IPS-15b (cell line): ENCODE measurements around the gene CACHD1.

Experiments
- H3K27me3 ChIP-seq: one replicate; pipeline ENCODE4 v1.6.1; 2013; ENCODE audit warnings: low read length; ENCODE audit not compliant: control insufficient read depth, insufficient read depth
- H3K36me3 ChIP-seq: one replicate; pipeline ENCODE4 v1.6.1; 2013; ENCODE audit warnings: low read length; ENCODE audit not compliant: control insufficient read depth, insufficient read depth
- H3K4me1 ChIP-seq: one replicate; pipeline ENCODE4 v1.6.1; 2013; ENCODE audit warnings: mild to moderate bottlenecking, low read length; ENCODE audit not compliant: control insufficient read depth, insufficient read depth
- H3K4me3 ChIP-seq: one replicate; pipeline ENCODE4 v1.5.1; 2013; ENCODE audit warnings: low read depth, low read length
- H3K9ac ChIP-seq: one replicate; pipeline ENCODE4 v1.6.1; 2013; ENCODE audit warnings: low read depth, mild to moderate bottlenecking, low read length
- H3K9me3 ChIP-seq: one replicate; pipeline ENCODE4 v1.6.1; 2013; ENCODE audit warnings: mild to moderate bottlenecking, low read length; ENCODE audit not compliant: control insufficient read depth, insufficient read depth

The CACHD1 gene

GRCh38 chr1:64487061-64487460 lies 17.1 kb downstream of the CACHD1 start:
- Histone ChIP-seq H3K9ac (no peak overlapping the region), H3K9me3 (no peaks in the 10 kb centered on the region), H3K27me3 (no peaks in the 10 kb centered on the region), H3K4me1 (peaks cover 44% of the 10 kb centered on the region), H3K36me3 (no peaks in the 10 kb centered on the region), H3K4me3 (no peak overlapping the region)

- Histone ChIP-seq H3K9ac (no peak overlapping the region), H3K4me1 (peaks cover 54% of the 10 kb centered on the region), H3K4me3 (no peak overlapping the region), H3K9me3 (no peaks in the 10 kb centered on the region), H3K36me3 (no peaks in the 10 kb centered on the region), H3K27me3 (no peaks in the 10 kb centered on the region)
These were observed 18.9 kb downstream of the CACHD1 start for GRCh38 chr1:64488862-64489261.

- Histone ChIP-seq H3K4me3 (no peak overlapping the region), H3K4me1 (peaks cover 57% of the 10 kb centered on the region), H3K36me3 (no peaks in the 10 kb centered on the region), H3K9me3 (no peaks in the 10 kb centered on the region), H3K27me3 (no peaks in the 10 kb centered on the region), H3K9ac (peak overlapping the region; percentile 27)
These were observed 19.8 kb downstream of the CACHD1 start for GRCh38 chr1:64489707-64490106.

GRCh38 chr1:64490213-64490818 lies 20.4 kb downstream of the CACHD1 start:
- Histone ChIP-seq H3K9ac (no peak overlapping the region), H3K9me3 (no peaks in the 10 kb centered on the region), H3K4me3 (no peak overlapping the region), H3K36me3 (no peaks in the 10 kb centered on the region), H3K27me3 (no peaks in the 10 kb centered on the region), H3K4me1 (peaks cover 61% of the 10 kb centered on the region)

- Histone ChIP-seq H3K9ac (no peak overlapping the region), H3K4me3 (no peak overlapping the region), H3K9me3 (no peaks in the 10 kb centered on the region), H3K4me1 (peaks cover 71% of the 10 kb centered on the region), H3K27me3 (no peaks in the 10 kb centered on the region), H3K36me3 (no peaks in the 10 kb centered on the region)
These were observed 22.5 kb downstream of the CACHD1 start for GRCh38 chr1:64492424-64492823.

GRCh38 chr1:64493831-64494230 lies 23.9 kb downstream of the CACHD1 start:
- Histone ChIP-seq H3K9ac (no peak overlapping the region), H3K27me3 (no peaks in the 10 kb centered on the region), H3K36me3 (no peaks in the 10 kb centered on the region), H3K4me3 (no peak overlapping the region), H3K9me3 (no peaks in the 10 kb centered on the region), H3K4me1 (peaks cover 67% of the 10 kb centered on the region)

GRCh38 chr1:64494659-64495058 lies 24.7 kb downstream of the CACHD1 start:
- H3K4me1 ChIP-seq = peaks cover 63% of the 10 kb centered on the region
- H3K27me3 ChIP-seq = no peaks in the 10 kb centered on the region
- H3K36me3 ChIP-seq = peaks cover 3% of the 10 kb centered on the region
- no peak overlapping the region for H3K9ac ChIP-seq
- no peaks in the 10 kb centered on the region for H3K9me3 ChIP-seq
- H3K4me3 ChIP-seq = peak overlapping the region; percentile 23

- Histone ChIP-seq H3K4me1 (peaks cover 62% of the 10 kb centered on the region), H3K9me3 (no peaks in the 10 kb centered on the region), H3K9ac (no peak overlapping the region), H3K4me3 (no peak overlapping the region), H3K27me3 (no peaks in the 10 kb centered on the region), H3K36me3 (peaks cover 3% of the 10 kb centered on the region)
These were observed 25.9 kb downstream of the CACHD1 start for GRCh38 chr1:64495878-64496277.

- Histone ChIP-seq H3K4me1 (peaks cover 62% of the 10 kb centered on the region), H3K9me3 (no peaks in the 10 kb centered on the region), H3K4me3 (no peak overlapping the region), H3K9ac (no peak overlapping the region), H3K27me3 (no peaks in the 10 kb centered on the region), H3K36me3 (peaks cover 3% of the 10 kb centered on the region)
These were observed 26.7 kb downstream of the CACHD1 start for GRCh38 chr1:64496606-64497005.

GRCh38 chr1:64497088-64497883 lies 27.4 kb downstream of the CACHD1 start:
- Histone ChIP-seq H3K9me3 (no peaks in the 10 kb centered on the region), H3K36me3 (peaks cover 3% of the 10 kb centered on the region), H3K4me1 (peaks cover 64% of the 10 kb centered on the region), H3K27me3 (no peaks in the 10 kb centered on the region), H3K9ac (peak overlapping the region; percentile 8), H3K4me3 (no peak overlapping the region)

GRCh38 chr1:64498325-64498724 lies 28.4 kb downstream of the CACHD1 start:
- Histone ChIP-seq H3K36me3 (peaks cover 3% of the 10 kb centered on the region), H3K4me1 (peaks cover 58% of the 10 kb centered on the region), H3K9me3 (no peaks in the 10 kb centered on the region), H3K27me3 (no peaks in the 10 kb centered on the region), H3K9ac (no peak overlapping the region), H3K4me3 (no peak overlapping the region)

GRCh38 chr1:64499011-64499410 lies 29.1 kb downstream of the CACHD1 start:
- H3K4me3 ChIP-seq = no peak overlapping the region

More at GRCh38 chr1:64499011-64499410, 29.1 kb downstream of the CACHD1 start:
- Histone ChIP-seq H3K9ac (no peak overlapping the region), H3K27me3 (no peaks in the 10 kb centered on the region), H3K36me3 (peaks cover 3% of the 10 kb centered on the region), H3K4me1 (peaks cover 62% of the 10 kb centered on the region), H3K9me3 (no peaks in the 10 kb centered on the region)
